Tibial nerve (tissue), 4 donors: ENCODE data around the gene KDM1B.

Source experiments
- EP300 ChIP-seq, 2 donors: sonication (generic); formaldehyde crosslinking; IDR thresholded peaks; one replicate each; pipeline ENCODE4 v1.6.1; 2017; ENCODE audit warnings: antibody characterized with exemption in 2 of 2, mild to moderate bottlenecking in 1 of 2
- POLR2A ChIP-seq, 2 donors: fragments of 450-650 bp; IDR thresholded peaks; one replicate each; pipeline ENCODE4 v1.6.1; 2017; ENCODE audit warnings: antibody characterized with exemption in 2 of 2, mild to moderate bottlenecking in 2 of 2, moderate library complexity in 2 of 2
- TF ChIP-seq, protein P1 (sequence below), 5 experiments: fragments of 200-600 bp in 3 of 5; fragments of 450-650 bp in 2 of 5; sonication (generic) in 3 of 5; IDR thresholded peaks; one replicate each; pipeline ENCODE4 v1.5.1; 2016 to 2019; ENCODE audit warnings: antibody characterized with exemption in 5 of 5, mild to moderate bottlenecking in 3 of 5, moderate library complexity in 2 of 5

DNA sequence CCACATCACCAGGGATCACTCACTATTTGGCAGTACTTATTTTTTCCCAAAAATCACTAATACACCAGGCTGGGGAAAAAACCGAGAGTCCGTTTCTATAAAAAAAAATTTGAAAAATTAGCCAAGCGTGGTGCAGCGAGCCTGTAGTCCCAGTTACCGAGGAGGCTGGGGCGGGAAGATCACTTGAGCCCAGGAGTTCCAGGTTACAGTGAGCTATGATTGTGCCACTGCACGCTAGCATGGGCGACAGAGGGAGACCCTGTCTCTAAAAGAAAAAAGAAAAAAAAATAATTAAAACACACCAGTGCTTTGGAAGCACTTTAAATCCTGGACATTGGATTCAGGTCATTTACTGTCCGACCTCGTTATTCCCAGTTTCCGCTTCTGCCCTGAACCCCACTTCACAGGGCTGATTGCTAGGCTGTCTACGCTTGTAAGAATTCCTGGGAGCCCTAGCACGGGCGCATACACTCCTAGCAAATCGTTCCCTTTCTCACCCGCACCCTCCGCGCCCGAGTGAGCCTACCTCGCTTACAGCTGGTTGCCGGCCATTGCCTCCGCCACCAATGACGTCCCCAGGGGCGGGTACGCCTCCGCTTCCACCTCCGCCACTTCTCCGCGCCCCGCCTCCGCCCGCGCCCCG is 594 bp upstream of the KDM1B start, which contains the start of gene TPMT:
- TF ChIP-seq, protein P1, sequence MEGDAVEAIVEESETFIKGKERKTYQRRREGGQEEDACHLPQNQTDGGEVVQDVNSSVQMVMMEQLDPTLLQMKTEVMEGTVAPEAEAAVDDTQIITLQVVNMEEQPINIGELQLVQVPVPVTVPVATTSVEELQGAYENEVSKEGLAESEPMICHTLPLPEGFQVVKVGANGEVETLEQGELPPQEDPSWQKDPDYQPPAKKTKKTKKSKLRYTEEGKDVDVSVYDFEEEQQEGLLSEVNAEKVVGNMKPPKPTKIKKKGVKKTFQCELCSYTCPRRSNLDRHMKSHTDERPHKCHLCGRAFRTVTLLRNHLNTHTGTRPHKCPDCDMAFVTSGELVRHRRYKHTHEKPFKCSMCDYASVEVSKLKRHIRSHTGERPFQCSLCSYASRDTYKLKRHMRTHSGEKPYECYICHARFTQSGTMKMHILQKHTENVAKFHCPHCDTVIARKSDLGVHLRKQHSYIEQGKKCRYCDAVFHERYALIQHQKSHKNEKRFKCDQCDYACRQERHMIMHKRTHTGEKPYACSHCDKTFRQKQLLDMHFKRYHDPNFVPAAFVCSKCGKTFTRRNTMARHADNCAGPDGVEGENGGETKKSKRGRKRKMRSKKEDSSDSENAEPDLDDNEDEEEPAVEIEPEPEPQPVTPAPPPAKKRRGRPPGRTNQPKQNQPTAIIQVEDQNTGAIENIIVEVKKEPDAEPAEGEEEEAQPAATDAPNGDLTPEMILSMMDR (IDR thresholded peaks at IDR 0.05): no peak
- TF ChIP-seq POLR2A (IDR thresholded peaks at IDR 0.05) (peak; percentile 36 to 38), EP300 (IDR thresholded peaks at IDR 0.05) (peak in 1 of 2 donors; percentile 78)
